Measurements from ENCODE around the gene PET100. TPM values are rescaled to one million over a fixed set of nuclear protein-coding genes. Genes with fewer than 3 reads are reported as not detected.

PET100 gene
- 10 to 100 TPM; 48.6 to 90.3 (median 69.3) TPM for polyA plus RNA-seq (ENCODE audit: insufficient read length in 10 of 10)
- long read RNA-seq, donor 1, transcript PET100-202 (4 exons, 719 nt): major isoform, 22 of 36 reads
- long read RNA-seq, donor 1, partial matches to known transcripts: 0 of 36 reads
- long read RNA-seq, donor 1, other reads (novel, unspliced or antisense): 11 of 36 reads
- long read RNA-seq, donor 2, transcript PET100-202 (4 exons, 719 nt): major isoform, 23 of 39 reads
- long read RNA-seq, donor 2, partial matches to known transcripts: 0 of 39 reads
- long read RNA-seq, donor 2, other reads (novel, unspliced or antisense): 12 of 39 reads
- long read RNA-seq, donor 3: 0 reads
- long read RNA-seq, donor 4, transcript PET100-202 (4 exons, 719 nt): major isoform, 25 of 36 reads
- long read RNA-seq, donor 4, partial matches to known transcripts: 0 of 36 reads
- long read RNA-seq, donor 4, other reads (novel, unspliced or antisense): 8 of 36 reads
- long read RNA-seq, donor 5, transcript PET100-202 (4 exons, 719 nt): major isoform, 38 of 60 reads
- long read RNA-seq, donor 5, partial matches to known transcripts: 0 of 60 reads
- long read RNA-seq, donor 5, other reads (novel, unspliced or antisense): 18 of 60 reads
- long read RNA-seq, donor 6, transcript PET100-202 (4 exons, 719 nt): major isoform, 23 of 35 reads
- long read RNA-seq, donor 6, partial matches to known transcripts: 0 of 35 reads
- long read RNA-seq, donor 6, other reads (novel, unspliced or antisense): 9 of 35 reads
- long read RNA-seq, donor 7, transcript PET100-202 (4 exons, 719 nt): major isoform, 12 of 26 reads
- long read RNA-seq, donor 7, partial matches to known transcripts: 0 of 26 reads
- long read RNA-seq, donor 7, other reads (novel, unspliced or antisense): 9 of 26 reads
- long read RNA-seq, donor 8, transcript PET100-202 (4 exons, 719 nt): major isoform, 22 of 30 reads
- long read RNA-seq, donor 8, partial matches to known transcripts: 0 of 30 reads
- long read RNA-seq, donor 8, other reads (novel, unspliced or antisense): 8 of 30 reads
- long read RNA-seq, donor 9, partial matches to known transcripts: 0 of 4 reads
- long read RNA-seq, donor 9, other reads (novel, unspliced or antisense): 0 of 4 reads

DNA sequence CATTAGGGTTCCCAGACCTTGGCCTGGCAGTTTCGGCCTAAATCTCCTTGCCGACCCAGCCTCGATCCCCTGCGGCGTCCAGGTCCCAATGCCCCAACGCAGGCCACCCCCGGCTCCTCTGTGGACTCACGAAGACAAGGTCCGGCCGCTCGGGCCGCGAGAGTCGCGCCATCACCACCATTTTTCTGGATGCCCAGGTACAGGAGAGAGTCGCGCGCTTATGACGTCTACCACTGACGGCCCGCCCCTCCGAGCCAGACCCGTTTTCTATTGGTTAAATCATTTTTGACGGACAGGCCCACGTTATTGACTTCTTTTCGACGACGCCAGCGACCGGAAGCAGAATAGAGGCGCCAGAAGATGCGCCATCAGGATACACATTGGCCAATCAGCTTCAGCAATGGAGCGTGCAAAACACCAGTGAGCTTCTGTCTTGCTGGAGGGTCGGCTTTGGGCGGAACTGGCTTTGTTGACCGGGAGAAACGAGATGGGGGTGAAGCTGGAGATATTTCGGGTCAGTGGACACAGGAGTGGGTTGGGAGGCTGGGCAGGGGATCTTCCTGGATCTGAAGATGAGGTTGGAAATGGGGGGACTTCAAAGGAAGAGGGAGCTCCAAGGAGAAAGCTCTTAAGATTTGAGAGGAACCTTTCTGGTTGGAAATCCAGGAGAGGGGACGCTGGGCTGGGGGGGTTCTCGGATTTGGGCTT is at the start of gene PET100, which contains the start of gene XAB2:
TSS of gene PET100 (plus strand) at position 447 of the 708 bp plus-strand sequence. CDS start at position 488, 41 bp downstream.
TSS of gene XAB2 (minus strand) at position 199 of the 708 bp plus-strand sequence. CDS start at position 181, 18 bp downstream.
- peak; percentile 99 for DNase-seq

DNA sequence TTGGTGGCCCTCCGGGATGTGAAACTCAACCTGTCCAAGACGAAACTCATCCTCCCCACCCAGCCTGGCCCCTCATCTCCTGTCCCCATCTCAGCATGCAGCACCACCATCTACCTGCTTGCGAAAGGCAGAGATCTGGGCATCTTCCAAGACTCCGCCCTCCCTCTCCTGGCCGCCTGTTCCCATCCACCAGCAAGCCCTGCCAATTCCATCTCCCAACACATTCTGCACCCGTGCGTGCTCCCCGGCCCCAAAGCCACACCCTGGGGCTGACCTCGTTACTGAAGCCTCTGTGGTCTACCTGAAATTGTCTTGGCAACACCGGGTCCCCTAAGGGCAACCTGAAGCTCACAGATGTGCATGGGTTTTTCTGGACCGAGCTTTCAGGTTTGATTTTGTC is 47.1 kb upstream of the PET100 start:
- DNase-seq: no peak

GRCh38 chr19:7589822-7590221 is 39.8 kb upstream of the PET100 start:
- no peak for DNase-seq

GRCh38 chr19:7590256-7590655 is 39.3 kb upstream of the PET100 start:
- no peak for DNase-seq

DNA sequence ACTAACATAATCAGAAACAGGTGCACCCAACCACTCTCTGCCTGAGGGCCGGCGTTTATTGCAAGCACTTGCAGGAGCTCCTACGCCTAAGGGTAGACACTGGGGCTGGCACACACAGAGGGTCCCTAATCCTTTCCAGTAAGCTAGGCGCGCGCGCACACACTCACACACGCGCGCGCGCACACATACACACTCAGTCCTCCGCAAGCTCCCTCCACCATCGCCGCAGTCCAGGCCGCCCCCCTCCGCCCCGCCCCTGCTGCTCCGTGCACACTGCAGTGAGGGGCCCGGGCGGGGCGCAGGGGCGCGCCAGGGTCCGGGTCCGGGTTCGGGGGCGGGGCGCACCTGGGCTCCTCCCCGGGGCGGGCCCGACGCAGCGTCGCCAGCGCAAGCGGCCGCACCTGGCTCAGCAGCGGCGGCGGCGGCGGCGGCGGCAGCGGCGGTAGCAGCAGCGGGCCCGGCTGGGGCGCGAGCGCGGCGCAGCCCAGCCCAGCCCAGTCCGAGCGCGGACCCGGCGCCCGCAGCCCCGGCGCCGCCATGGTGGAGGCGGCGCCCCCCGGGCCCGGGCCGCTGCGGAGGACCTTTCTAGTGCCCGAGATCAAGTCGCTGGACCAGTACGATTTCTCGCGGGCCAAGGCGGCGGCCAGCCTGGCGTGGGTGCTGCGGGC is 34.0 kb upstream of the PET100 start, which contains the start of gene CAMSAP3:
TSS of gene CAMSAP3 (plus strand) at position 398 of the 668 bp plus-strand sequence. CDS start at position 538, 140 bp downstream.
- no peak for DNase-seq

GRCh38 chr19:7596211-7596937 is 33.2 kb upstream of the PET100 start:
- no peak for DNase-seq

DNA sequence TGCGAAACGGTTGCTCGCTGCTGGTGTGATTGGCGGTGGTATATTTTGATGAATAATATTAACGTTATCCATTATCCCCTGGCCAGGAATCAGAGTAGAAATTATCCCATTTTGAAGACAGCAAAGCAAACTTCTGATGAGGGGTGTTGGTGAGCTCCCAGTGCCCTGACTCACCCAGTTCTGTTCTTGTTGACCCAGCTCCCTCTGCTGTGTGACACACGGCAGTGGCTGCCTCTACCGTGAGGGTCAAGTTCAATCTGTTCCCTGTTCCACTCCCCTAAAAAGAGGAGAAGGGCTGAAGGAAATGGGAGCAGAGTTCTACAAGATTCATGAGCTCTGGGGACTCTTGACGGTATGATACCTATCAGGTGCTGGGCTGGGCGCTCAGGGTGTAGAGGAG is 31.9 kb upstream of the PET100 start:
- DNase-seq: no peak

- no peak for DNase-seq
These were observed 31.4 kb upstream of the PET100 start for GRCh38 chr19:7598180-7598579.

DNA sequence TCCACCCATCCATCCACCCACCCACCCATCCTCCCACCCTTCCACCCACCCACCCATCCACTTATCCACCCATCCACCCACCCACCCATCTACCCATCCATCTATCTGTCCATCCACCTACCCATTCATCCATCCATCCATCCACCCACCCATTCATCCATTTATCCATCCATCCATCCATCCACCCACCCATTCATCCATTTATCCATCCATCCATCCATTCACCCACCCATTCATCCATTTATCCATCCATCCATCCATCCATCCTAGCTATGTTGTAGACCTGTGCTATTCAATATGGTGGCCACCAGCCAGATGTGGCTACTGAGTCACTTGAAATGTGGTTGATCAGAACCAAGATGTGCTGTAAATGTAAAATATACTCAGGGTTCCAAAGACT is 28.9 kb upstream of the PET100 start:
- DNase-seq: no peak

GRCh38 chr19:7602240-7602934 is 27.2 kb upstream of the PET100 start:
- DNase-seq: no peak

DNA sequence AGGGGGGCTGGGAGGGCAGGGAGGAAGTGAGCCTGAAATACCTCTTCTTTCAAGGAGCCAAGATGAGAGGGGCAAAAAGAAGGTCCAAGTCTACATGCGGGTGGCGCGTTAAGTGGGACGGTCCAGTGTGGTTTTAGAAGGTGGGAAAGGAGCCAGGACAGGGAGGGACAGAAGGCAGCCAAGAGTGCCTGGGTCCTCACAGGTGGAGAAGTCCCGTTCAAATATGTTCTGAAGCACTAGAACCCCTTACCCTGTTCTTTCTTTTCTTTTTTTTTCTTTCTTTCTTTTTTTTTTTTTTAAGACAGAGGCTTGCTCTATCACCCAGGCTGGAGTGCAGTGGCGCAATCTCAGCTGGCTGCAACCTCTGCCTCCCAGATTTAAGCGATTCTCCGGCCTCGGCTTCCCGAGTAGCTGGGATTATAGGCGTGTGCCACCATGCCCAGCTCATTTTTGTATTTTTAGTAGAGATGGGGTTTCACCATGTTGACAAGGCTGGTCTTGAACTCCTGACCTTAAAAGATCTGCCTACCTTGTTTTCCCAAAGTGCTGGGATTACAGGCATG is 26.6 kb upstream of the PET100 start:
- no peak for DNase-seq

DNA sequence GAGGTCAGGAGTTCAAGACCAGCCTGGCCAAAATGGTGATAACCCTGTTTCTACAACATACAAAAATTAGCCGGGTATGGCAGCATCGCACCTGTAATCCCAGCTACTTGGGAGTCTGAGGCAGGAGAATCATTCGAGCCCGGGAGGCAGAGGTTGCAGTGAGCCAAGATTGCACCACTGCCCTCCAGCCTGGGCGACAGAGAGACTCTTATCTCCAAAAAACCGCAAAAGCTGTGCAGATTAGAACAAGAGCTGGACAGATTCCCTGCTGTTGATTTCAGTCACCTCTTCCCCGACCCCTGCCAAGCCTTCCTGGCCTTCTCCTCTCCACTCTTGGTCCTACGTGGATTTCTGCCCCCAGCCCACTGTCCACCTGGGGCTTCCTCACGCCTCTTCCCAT is 25.7 kb upstream of the PET100 start:
- no peak for DNase-seq

- DNase-seq: no peak
These were observed 23.9 kb upstream of the PET100 start for GRCh38 chr19:7605490-7606222.

DNA sequence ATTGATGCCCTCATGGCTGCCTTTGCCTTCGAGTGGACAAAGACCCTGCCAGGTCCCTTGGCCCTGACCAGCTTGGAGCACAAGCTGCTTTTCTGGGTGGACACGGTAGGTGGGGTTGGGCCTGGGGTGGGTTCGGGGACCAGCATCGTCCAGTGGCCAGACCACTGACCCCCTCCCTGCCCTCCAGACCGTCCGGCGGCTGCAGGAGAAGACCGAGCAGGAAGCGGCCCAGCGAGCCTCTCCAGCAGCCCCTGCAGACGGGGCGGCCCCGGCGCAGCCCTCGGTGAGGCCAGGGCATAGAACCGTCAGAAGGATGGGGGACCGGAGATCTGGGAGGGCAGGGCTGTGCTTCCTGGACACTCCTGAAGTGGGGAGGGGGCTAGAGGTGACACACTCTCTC is 23.3 kb upstream of the PET100 start:
- DNase-seq: no peak

DNA sequence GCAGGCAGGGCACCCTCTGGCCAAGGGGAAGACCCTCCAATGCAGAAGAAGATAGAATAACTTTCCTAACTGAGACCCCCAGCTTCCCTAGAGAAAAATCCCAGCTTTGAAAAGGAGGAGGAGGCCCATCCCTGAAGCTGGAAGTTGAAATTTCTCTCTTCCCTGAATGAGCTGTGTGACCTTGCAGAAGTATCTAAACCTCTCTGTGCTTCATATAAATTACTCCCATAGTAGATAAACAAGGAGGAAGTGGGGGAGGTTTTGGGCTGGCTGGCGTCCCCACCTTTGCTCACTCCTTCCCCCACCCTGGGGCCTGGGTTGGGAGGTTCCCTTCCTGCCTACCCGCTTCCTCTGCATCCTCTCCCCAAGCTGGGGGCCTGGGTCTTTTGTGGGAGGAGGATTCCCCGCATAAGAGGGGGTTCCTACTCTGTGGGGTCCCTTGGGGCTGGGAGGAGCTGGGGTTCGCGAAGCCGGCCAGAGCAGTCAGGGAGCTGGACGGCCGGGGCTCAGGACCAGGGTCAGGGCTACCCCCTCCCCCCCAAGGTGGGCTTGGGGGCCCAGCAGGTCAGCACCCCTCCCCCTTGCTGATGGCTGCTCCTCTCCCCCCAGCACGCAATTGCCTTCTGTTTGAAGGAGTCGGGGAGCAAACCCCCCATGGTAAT is 22.2 kb upstream of the PET100 start:
- DNase-seq: no peak

DNA sequence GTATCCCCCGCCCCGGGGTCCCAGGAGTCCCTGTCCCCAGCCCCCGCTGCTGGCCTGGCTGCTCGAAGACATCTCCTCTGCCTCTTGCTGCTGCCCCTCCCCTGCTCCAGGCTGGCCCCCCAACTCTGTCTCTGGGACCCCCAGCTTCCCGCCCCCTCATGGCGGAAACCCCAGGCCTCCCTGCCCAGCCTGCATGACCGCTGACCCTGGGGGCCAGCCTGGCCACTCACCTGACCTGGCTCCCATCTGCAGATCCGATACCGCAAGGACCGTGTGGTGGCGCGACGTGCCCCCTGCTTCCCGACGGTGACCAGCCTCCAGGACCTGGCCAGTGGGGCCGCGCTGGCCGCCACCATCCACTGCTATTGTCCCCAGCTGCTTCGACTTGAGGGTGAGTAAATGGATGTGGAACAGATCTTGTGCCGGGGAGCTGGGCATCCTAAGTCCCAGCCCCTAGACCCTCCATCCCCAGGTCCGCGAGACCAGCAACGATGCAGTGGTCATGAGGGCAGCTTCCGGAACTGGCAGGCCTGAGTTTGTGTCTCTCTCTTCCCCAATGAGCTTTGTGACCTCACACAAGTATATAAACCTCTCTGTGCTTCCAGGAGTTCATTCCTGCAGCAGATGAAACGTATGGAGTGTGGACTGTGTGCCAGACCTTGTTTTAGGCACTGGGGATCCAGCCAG is 21.6 kb upstream of the PET100 start:
- no peak for DNase-seq
